OCI-LY3 (cell line): Measurements from ENCODE around the gene BRSK2.

Experiments used
- H2AFZ ChIP-seq: fragments of 200-600, 300-600 bp; shearing (Covaris generic); 2 replicates; pipeline ENCODE4 v1.6.0; 2014; ENCODE audit warnings: antibody characterized with exemption, low read depth, low read length
- H3K27ac ChIP-seq: fragments of 200-600, 300-600 bp; sonication (generic); 2 replicates; pipeline ENCODE4 v1.5.1; 2014; ENCODE audit warnings: mild to moderate bottlenecking, low read length, moderate library complexity, mixed read lengths
- H3K27me3 ChIP-seq: fragments of 200-600, 300-600 bp; sonication (generic); 2 replicates; pipeline ENCODE4 v1.6.1; 2014; ENCODE audit warnings: low read depth, low read length, mixed read lengths
- H3K36me3 ChIP-seq: fragments of 200-600, 300-600 bp; sonication (generic); replicated peaks from 2 replicates; pipeline ENCODE3; 2014; ENCODE audit warnings: low read depth, low read length, mixed read lengths
- H3K4me1 ChIP-seq: fragments of 300-600, 200-600 bp; sonication (generic); 2 replicates; pipeline ENCODE4 v1.6.1; 2014; ENCODE audit warnings: low read length, mixed read lengths
- H3K4me2 ChIP-seq: fragments of 200-600, 300-600 bp; sonication (generic); 2 replicates; pipeline ENCODE4 v1.6.1; 2014; ENCODE audit warnings: low read length, mixed read lengths
- H3K4me3 ChIP-seq: fragments of 300-600, 200-600 bp; sonication (generic); 2 replicates; pipeline ENCODE4 v1.5.1; 2014; ENCODE audit warnings: antibody characterized with exemption, mild to moderate bottlenecking, low read length, moderate library complexity
- H3K79me2 ChIP-seq: fragments of 300-600, 200-600 bp; shearing (Covaris generic); 2 replicates; pipeline ENCODE4 v1.6.1; 2014; ENCODE audit warnings: mild to moderate bottlenecking, low read length, mixed read lengths
- H3K9ac ChIP-seq: fragments of 300-600, 200-600 bp; shearing (Covaris generic); 2 replicates; pipeline ENCODE4 v1.6.0; 2014; ENCODE audit warnings: mild to moderate bottlenecking, low read length, moderate library complexity
- H3K9me3 ChIP-seq: fragments of 200-600, 300-600 bp; shearing (Covaris generic); 2 replicates; pipeline ENCODE4 v1.6.1; 2014; ENCODE audit warnings: low read length, mixed read lengths; ENCODE audit not compliant: insufficient read depth
- H4K20me1 ChIP-seq: fragments of 200-600, 300-600 bp; sonication (generic); 2 replicates; pipeline ENCODE4 v1.6.1; 2016; ENCODE audit warnings: low read length, mixed read lengths; ENCODE audit not compliant: insufficient read depth
- CTCF ChIP-seq: fragments of 200-600, 300-600 bp; sonication (generic); IDR thresholded peaks from 2 replicates; pipeline ENCODE4 v1.5.1; 2014; ENCODE audit warnings: antibody characterized with exemption, low read length, low read depth
- EZH2phosphoT487 ChIP-seq: fragments of 200-600 bp; shearing (Covaris generic); IDR thresholded peaks from 2 replicates; pipeline ENCODE4 v1.6.1; 2018; ENCODE audit warnings: antibody characterized with exemption, mixed run types, low read depth

The BRSK2 gene

GRCh38 chr11:1453611-1454034 is 63.9 kb downstream of the BRSK2 start:
- Histone ChIP-seq H3K9ac (no peak overlapping the region), H4K20me1 (no peaks in the 10 kb centered on the region), H3K27ac (no peak overlapping the region), H3K79me2 (no peaks in the 10 kb centered on the region), H2AFZ (no peak overlapping the region), H3K27me3 (no peaks in the 10 kb centered on the region), H3K9me3 (no peaks in the 10 kb centered on the region), H3K36me3 (no peaks in the 10 kb centered on the region), H3K4me1 (no peaks in the 10 kb centered on the region), H3K4me2 (no peak overlapping the region), H3K4me3 (no peak overlapping the region)
- TF ChIP-seq EZH2phosphoT487 (no peak), CTCF (peak; percentile 33)

GRCh38 chr11:1454576-1454975 is 64.8 kb downstream of the BRSK2 start:
- TF ChIP-seq EZH2phosphoT487 (no peak), CTCF (no peak)
- Histone ChIP-seq H4K20me1 (no peaks in the 10 kb centered on the region), H3K4me2 (no peak overlapping the region), H3K79me2 (no peaks in the 10 kb centered on the region), H3K27me3 (no peaks in the 10 kb centered on the region), H3K9ac (no peak overlapping the region), H3K9me3 (no peaks in the 10 kb centered on the region), H3K4me3 (no peak overlapping the region), H3K36me3 (no peaks in the 10 kb centered on the region), H2AFZ (no peak overlapping the region), H3K27ac (no peak overlapping the region), H3K4me1 (no peaks in the 10 kb centered on the region)

- Histone ChIP-seq H3K4me2 (no peak overlapping the region), H4K20me1 (no peaks in the 10 kb centered on the region), H3K9me3 (no peaks in the 10 kb centered on the region), H3K27me3 (no peaks in the 10 kb centered on the region), H3K4me1 (no peaks in the 10 kb centered on the region), H3K4me3 (no peak overlapping the region), H3K36me3 (no peaks in the 10 kb centered on the region), H2AFZ (no peak overlapping the region), H3K27ac (no peak overlapping the region), H3K79me2 (no peaks in the 10 kb centered on the region), H3K9ac (no peak overlapping the region)
- TF ChIP-seq CTCF (no peak), EZH2phosphoT487 (no peak)
Observed at GRCh38 chr11:1455032-1455762, 65.5 kb downstream of the BRSK2 start.

GRCh38 chr11:1455763-1456060 is 66.0 kb downstream of the BRSK2 start:
- H4K20me1 ChIP-seq, result no peaks in the 10 kb centered on the region
- no peak overlapping the region for H3K4me3 ChIP-seq
- H3K9me3 ChIP-seq, result no peaks in the 10 kb centered on the region

More at GRCh38 chr11:1455763-1456060, 66.0 kb downstream of the BRSK2 start:
- Histone ChIP-seq H3K79me2 (no peaks in the 10 kb centered on the region), H3K36me3 (no peaks in the 10 kb centered on the region), H3K9ac (no peak overlapping the region), H2AFZ (no peak overlapping the region), H3K27ac (no peak overlapping the region), H3K4me1 (no peaks in the 10 kb centered on the region), H3K27me3 (no peaks in the 10 kb centered on the region), H3K4me2 (no peak overlapping the region)
- no peak for TF ChIP-seq CTCF
- TF ChIP-seq EZH2phosphoT487, result no peak
